GM12878 (cell line): ENCODE results near the gene NFU1. TPM values are rescaled to one million over a fixed set of nuclear protein-coding genes. Genes with fewer than 3 reads are reported as not detected.
A peak's percentile ranks its signal among the peaks of the same experiment; 100 is the strongest.

ENCODE experiments used
- ATAC-seq: fragments of 200-7000 bp; cut with Tn5 transposase; 3 replicates; pipeline ENCODE4 v1.9.1; 2020; ENCODE audit warnings: mild to moderate bottlenecking, moderate library complexity
- BruUV-seq: library from RNA; stranded (reverse); fragments of 400-500 nt; replicated peaks from 2 replicates; lab custom pipeline; 2021; lab: Mats Ljungman, UMichigan
- CTCF ChIA-PET: fragments of 300-600 bp; sonication (Branson Sonifier 250); formaldehyde crosslinking; extraction: SDS; loops from one replicate; lab custom pipeline; 2021; ENCODE audit warnings: inconsistent platforms; lab: Yijun Ruan, JAX
- POLR2A ChIA-PET: fragments of 350-600 bp; formaldehyde crosslinking; extraction: SDS; loops from one replicate; lab custom pipeline; 2021; ENCODE audit warnings: inconsistent platforms; lab: Charles Lee
- RAD21 ChIA-PET: fragments of 300-600 bp; sonication (Branson Sonifier 250); formaldehyde crosslinking; loops from one replicate; lab custom pipeline; 2023; ENCODE audit warnings: antibody characterized with exemption; ENCODE audit not compliant: unreplicated experiment; lab: Charles Lee
- SMC1A ChIA-PET: fragments of 300-600 bp; sonication (Branson Sonifier 250); formaldehyde crosslinking; loops from one replicate; lab custom pipeline; 2023; ENCODE audit not compliant: unreplicated experiment, uncharacterized antibody; lab: Charles Lee
- DNase-seq: peaks from one replicate; pipeline ENCODE4 v3.0.0-alpha.2; 2011; ENCODE audit warnings: low read depth, low spot score
- FAIRE-seq: peaks from 3 replicates; lab custom pipeline; 2011; peaks lifted over from hg19 to GRCh38; lab: Jason Lieb, UNC
- H2AFZ ChIP-seq: 2 replicates; pipeline ENCODE4 v1.6.0; 2011; ENCODE audit warnings: low read depth, low read length, control low read depth; ENCODE audit not compliant: control insufficient read depth
- H3K27ac ChIP-seq: 2 replicates; pipeline ENCODE4 v1.5.1; 2011; ENCODE audit warnings: control low read depth; ENCODE audit not compliant: control insufficient read depth, insufficient read depth
- H3K27me3 ChIP-seq, 2 experiments: replicated peaks in 1 of 2; 2 replicates each; pipeline versions ENCODE4 v1.6.0 to v1.6.1; 2011; ENCODE audit warnings: low read length in 1 of 2; ENCODE audit not compliant: control insufficient read depth in 2 of 2, insufficient read depth in 2 of 2
- H3K36me3 ChIP-seq, 2 experiments: 2 replicates each; pipeline ENCODE4 v1.5.1; 2011; ENCODE audit warnings: low read length in 1 of 2; ENCODE audit not compliant: control insufficient read depth in 2 of 2, insufficient read depth in 2 of 2
- H3K4me1 ChIP-seq: 2 replicates; pipeline ENCODE4 v1.6.1; 2011; ENCODE audit warnings: mild to moderate bottlenecking, low read length, moderate library complexity, mixed read lengths; ENCODE audit not compliant: control insufficient read depth, insufficient read depth
- H3K4me2 ChIP-seq: 2 replicates; pipeline ENCODE4 v1.6.0; 2011; ENCODE audit warnings: control low read depth; ENCODE audit not compliant: control insufficient read depth, insufficient read depth
- H3K4me3 ChIP-seq: fragments of 200-600 bp; sonication (generic); 2 replicates; pipeline ENCODE4 v1.5.1; 2016
- H3K79me2 ChIP-seq: 2 replicates; pipeline ENCODE4 v1.6.0; 2011; ENCODE audit warnings: low read length; ENCODE audit not compliant: control insufficient read depth, insufficient read depth
- H3K9ac ChIP-seq: 2 replicates; pipeline ENCODE4 v1.8.0; 2011; ENCODE audit warnings: low read length, control low read depth, mixed read lengths; ENCODE audit not compliant: control insufficient read depth, insufficient read depth
- H3K9me3 ChIP-seq: replicated peaks from 3 replicates; pipeline ENCODE4 v1.5.1; 2011; ENCODE audit warnings: mild to moderate bottlenecking, low read length; ENCODE audit not compliant: control insufficient read depth, insufficient read depth
- H4K20me1 ChIP-seq: 2 replicates; pipeline ENCODE4 v1.6.0; 2011; ENCODE audit not compliant: control insufficient read depth, insufficient read depth
- HDAC2 ChIP-seq: fragments of 200-600 bp; sonication (generic); IDR thresholded peaks from 2 replicates; pipeline ENCODE4 v1.6.1; 2017
- KAT2A ChIP-seq: conservative IDR thresholded peaks from 2 replicates; pipeline ENCODE4 v1.6.1; 2011; ENCODE audit warnings: low read depth, low read length; ENCODE audit not compliant: control insufficient read depth
- POLR2AphosphoS5 ChIP-seq: IDR thresholded peaks from 2 replicates; pipeline ENCODE4 v1.6.1; 2011; ENCODE audit warnings: mild to moderate bottlenecking, low read length, inconsistent platforms
- RAD51 ChIP-seq: fragments of 450-650 bp; IDR thresholded peaks from 2 replicates; pipeline ENCODE4 v1.6.1; 2016; ENCODE audit warnings: moderate library complexity, mild to moderate bottlenecking, inconsistent platforms
- SIX5 ChIP-seq: IDR thresholded peaks from 2 replicates; pipeline ENCODE4 v1.6.1; 2011; ENCODE audit warnings: mild to moderate bottlenecking, low read depth, low read length, moderate library complexity; ENCODE audit not compliant: severe bottlenecking
- SKIL ChIP-seq: fragments of 450-650 bp; IDR thresholded peaks from 2 replicates; pipeline ENCODE4 v1.6.1; 2017; ENCODE audit warnings: mild to moderate bottlenecking, low read depth, inconsistent platforms; ENCODE audit not compliant: poor library complexity, severe bottlenecking
- SMC3 ChIP-seq: IDR thresholded peaks from 2 replicates; pipeline ENCODE4 v1.6.1; 2011; ENCODE audit warnings: low read length, improper control_type of control experiment, borderline replicate concordance
- SP1 ChIP-seq: IDR thresholded peaks from one replicate; pipeline ENCODE4 v1.6.1; 2011; ENCODE audit warnings: low read depth, low read length
- SPI1 ChIP-seq: IDR thresholded peaks from 2 replicates; pipeline ENCODE4 v1.6.1; 2011; ENCODE audit warnings: low read depth, mild to moderate bottlenecking, low read length, moderate library complexity, borderline replicate concordance; ENCODE audit not compliant: insufficient read depth
- SREBF1 ChIP-seq: IDR thresholded peaks from 2 replicates; pipeline ENCODE4 v1.6.1; 2012; ENCODE audit warnings: mild to moderate bottlenecking, low read length
- SREBF2 ChIP-seq: IDR thresholded peaks from 2 replicates; pipeline ENCODE4 v1.6.1; 2012; ENCODE audit warnings: mild to moderate bottlenecking, low read length
- TARDBP ChIP-seq: IDR thresholded peaks from 2 replicates; pipeline ENCODE4 v1.6.1; 2016; ENCODE audit warnings: borderline replicate concordance
- ZNF207 ChIP-seq: fragments of 450-650 bp; IDR thresholded peaks from 2 replicates; pipeline ENCODE4 v1.6.1; 2014; ENCODE audit warnings: antibody characterized with exemption, mild to moderate bottlenecking, borderline replicate concordance
- WGBS: methylation state at CpG from one replicate; pipeline ENCODE4 v1.1.6; 2016; ENCODE audit warnings: low lambda C conversion rate; ENCODE audit not compliant: insufficient replicate concordance, insufficient coverage; ENCODE audit errors: missing lambda C conversion rate; 5-methylcytosine and 5-hydroxymethylcytosine counted together
- in situ Hi-C: fragments of 300-500 bp; cut with MboI; formaldehyde crosslinking; loops from 9 replicates; pipeline ENCODE4 v1.14.3; 2018; ENCODE audit warnings: mixed read lengths
- intact Hi-C: fragments of 100-400 bp; cut with micrococcal nuclease; formaldehyde crosslinking; loops from one replicate; pipeline ENCODE4 v1.14.2; 2022; ENCODE audit not compliant: unreplicated experiment
- polyA plus RNA-seq, 11 experiments: library from polyadenylated mRNA; depleted of rRNA in 4 of 11; unstranded in 6 of 11; stranded (reverse) in 5 of 11; fragments of >200 nt; fragmentation: Nextera tagmentation in 4 of 11; fragmentation: Illumina TruSeq in 1 of 11; extraction: Ambion mirVana in 4 of 11; extraction: Trizol in 1 of 11; gene quantifications; 1 replicate in 1 of 11; 2 replicates in 10 of 11; pipeline versions ENCODE4 v1.2.1 to v1.2.3, GENCODE V29; 2011 to 2016; ENCODE audit warnings: inconsistent platforms in 2 of 11, missing spikeins in 2 of 11, low read depth in 1 of 11
- total RNA-seq, 4 experiments: library from RNA; depleted of rRNA in 3 of 4; stranded (reverse); fragments of >200 nt in 3 of 4; fragmentation: Illumina TruSeq in 1 of 4; extraction: Trizol in 1 of 4; gene quantifications; 2 replicates each; pipeline versions ENCODE4 v1.2.1 to v1.2.3, GENCODE V29; 2013 to 2021
- TF ChIP-seq, protein P1 (sequence below): fragments of 450-650 bp; IDR thresholded peaks from 2 replicates; pipeline ENCODE4 v1.6.1; 2016; ENCODE audit warnings: mild to moderate bottlenecking
- TF ChIP-seq, protein P2 (sequence below): fragments of 450-650 bp; IDR thresholded peaks from 2 replicates; pipeline ENCODE4 v1.6.1; 2017; ENCODE audit warnings: low read depth, mild to moderate bottlenecking, moderate library complexity
- TF ChIP-seq, protein P3 (sequence below): fragments of 450-650 bp; IDR thresholded peaks from 2 replicates; pipeline ENCODE4 v1.6.1; 2016; ENCODE audit warnings: mild to moderate bottlenecking

Gene NFU1
- total and polyA plus RNA-seq, 10 of the 15 experiments (the other 5 are each of a cell fraction or from before 2014, with no cell fraction given), result 27.3 to 86.0 (median 41.5) TPM

DNA sequence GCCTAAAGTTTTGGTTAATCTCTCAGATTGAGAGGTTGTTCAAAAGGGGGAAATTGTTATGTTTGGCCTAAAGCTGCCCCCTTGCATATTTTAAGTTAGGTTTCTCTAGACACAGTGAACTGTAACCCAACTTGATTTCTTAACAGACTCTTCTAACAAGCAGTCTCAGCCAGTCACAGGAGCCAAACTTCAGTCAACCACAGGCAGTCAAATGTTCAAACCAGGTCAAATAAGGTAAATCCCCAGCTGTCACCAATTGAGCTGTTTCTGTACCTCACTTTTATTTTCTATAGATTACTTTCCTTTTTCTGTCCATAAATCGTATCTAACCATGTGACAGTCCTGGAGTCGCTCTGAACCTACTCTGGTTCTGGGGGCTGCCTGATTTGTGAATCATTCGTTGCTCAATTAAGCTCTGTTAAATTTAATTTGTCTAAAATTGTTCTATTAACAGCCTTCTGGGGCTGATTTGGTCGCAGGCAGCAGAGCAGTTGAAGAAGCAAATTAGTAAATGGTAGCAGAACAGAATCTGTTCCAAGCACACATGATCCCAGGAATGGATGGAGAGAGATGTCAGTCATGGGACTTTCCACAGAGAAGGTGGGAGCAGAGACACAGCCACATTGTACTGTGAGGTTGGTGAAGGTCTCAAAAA, 16.4 kb upstream of the NFU1 start:
- Histone ChIP-seq H3K4me2 (0 out of 2 replicates have a peak overlapping the region, but pooled peaks have one; percentile 38), H2AFZ (peak overlapping the region; percentile 24), H3K9ac (no peak overlapping the region), H3K4me3 (no peak overlapping the region), H4K20me1 (no peaks in the 10 kb centered on the region), H3K36me3 (no peaks in the 10 kb centered on the region), H3K27me3 (no peaks in the 10 kb centered on the region), H3K4me1 (peaks cover 9% of the 10 kb centered on the region; the same call in 1 of the 2 replicates), H3K9me3 (no peaks in the 10 kb centered on the region), H3K27ac (peak overlapping the region; percentile 20; the same call in 1 of the 2 replicates), H3K79me2 (no peaks in the 10 kb centered on the region)
- peak; percentile 84 for FAIRE-seq
- POLR2A ChIA-PET, result interaction anchor here (0.6 to 2.0 kb wide), 2 partner anchors 17 to 612 kb away, joined by 10 to 11 read pairs; partner anchors contain the start of gene NFU1
- RAD21 ChIA-PET, result interaction anchor here (0.7 to 1.6 kb wide), 5 partner anchors 16 to 92 kb away, joined by 3 to 6 read pairs (median 3); partner anchors contain the start of gene NFU1
- intact Hi-C loops, result no loop called here
- 2% methylated on average over 4 of the region's 4 CpGs for WGBS
- DNase-seq, result peak; percentile 61
- CTCF ChIA-PET, result interaction anchor here (0.8 to 2.8 kb wide), 5 partner anchors 13 to 268 kb away, joined by 3 to 18 read pairs (median 3); partner anchors contain the start of gene NFU1
- peak; percentile 97 for ATAC-seq
- in situ Hi-C loops, result no loop called here
- SMC1A ChIA-PET, result interaction anchor here (0.8 to 1.6 kb wide), 8 partner anchors 11 to 113 kb away, joined by 3 to 12 read pairs (median 3); partner anchors contain the start of gene NFU1
- BruUV-seq, result no TSS peak
- no peak for TF ChIP-seq SREBF1
- TF ChIP-seq, protein P1, sequence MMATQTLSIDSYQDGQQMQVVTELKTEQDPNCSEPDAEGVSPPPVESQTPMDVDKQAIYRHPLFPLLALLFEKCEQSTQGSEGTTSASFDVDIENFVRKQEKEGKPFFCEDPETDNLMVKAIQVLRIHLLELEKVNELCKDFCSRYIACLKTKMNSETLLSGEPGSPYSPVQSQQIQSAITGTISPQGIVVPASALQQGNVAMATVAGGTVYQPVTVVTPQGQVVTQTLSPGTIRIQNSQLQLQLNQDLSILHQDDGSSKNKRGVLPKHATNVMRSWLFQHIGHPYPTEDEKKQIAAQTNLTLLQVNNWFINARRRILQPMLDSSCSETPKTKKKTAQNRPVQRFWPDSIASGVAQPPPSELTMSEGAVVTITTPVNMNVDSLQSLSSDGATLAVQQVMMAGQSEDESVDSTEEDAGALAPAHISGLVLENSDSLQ, result peak; percentile 88
- no peak for TF ChIP-seq SPI1
- peak; percentile 73 for TF ChIP-seq RAD51
- no peak for TF ChIP-seq KAT2A
- TF ChIP-seq, protein P2, sequence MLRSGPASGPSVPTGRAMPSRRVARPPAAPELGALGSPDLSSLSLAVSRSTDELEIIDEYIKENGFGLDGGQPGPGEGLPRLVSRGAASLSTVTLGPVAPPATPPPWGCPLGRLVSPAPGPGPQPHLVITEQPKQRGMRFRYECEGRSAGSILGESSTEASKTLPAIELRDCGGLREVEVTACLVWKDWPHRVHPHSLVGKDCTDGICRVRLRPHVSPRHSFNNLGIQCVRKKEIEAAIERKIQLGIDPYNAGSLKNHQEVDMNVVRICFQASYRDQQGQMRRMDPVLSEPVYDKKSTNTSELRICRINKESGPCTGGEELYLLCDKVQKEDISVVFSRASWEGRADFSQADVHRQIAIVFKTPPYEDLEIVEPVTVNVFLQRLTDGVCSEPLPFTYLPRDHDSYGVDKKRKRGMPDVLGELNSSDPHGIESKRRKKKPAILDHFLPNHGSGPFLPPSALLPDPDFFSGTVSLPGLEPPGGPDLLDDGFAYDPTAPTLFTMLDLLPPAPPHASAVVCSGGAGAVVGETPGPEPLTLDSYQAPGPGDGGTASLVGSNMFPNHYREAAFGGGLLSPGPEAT, result peak; percentile 38; the same call in 1 of the 2 replicates
- TF ChIP-seq SP1, result no peak
- TF ChIP-seq SIX5, result no peak
- no peak for TF ChIP-seq ZNF207
- no peak for TF ChIP-seq HDAC2
- no peak for TF ChIP-seq SREBF2
- no peak for TF ChIP-seq TARDBP
- no peak for TF ChIP-seq SMC3
- peak; percentile 45 for TF ChIP-seq SKIL
- TF ChIP-seq, protein P3, sequence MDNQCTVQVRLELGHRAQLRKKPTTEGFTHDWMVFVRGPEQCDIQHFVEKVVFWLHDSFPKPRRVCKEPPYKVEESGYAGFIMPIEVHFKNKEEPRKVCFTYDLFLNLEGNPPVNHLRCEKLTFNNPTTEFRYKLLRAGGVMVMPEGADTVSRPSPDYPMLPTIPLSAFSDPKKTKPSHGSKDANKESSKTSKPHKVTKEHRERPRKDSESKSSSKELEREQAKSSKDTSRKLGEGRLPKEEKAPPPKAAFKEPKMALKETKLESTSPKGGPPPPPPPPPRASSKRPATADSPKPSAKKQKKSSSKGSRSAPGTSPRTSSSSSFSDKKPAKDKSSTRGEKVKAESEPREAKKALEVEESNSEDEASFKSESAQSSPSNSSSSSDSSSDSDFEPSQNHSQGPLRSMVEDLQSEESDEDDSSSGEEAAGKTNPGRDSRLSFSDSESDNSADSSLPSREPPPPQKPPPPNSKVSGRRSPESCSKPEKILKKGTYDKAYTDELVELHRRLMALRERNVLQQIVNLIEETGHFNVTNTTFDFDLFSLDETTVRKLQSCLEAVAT, result no peak
- TF ChIP-seq POLR2AphosphoS5, result no peak
